ENCODE data around the gene ANKS1B. TPM values are rescaled to one million over a fixed set of nuclear protein-coding genes. Genes with fewer than 3 reads are reported as not detected.

ANKS1B gene
- total RNA-seq, 1 donor from 2014 or later, result 8.2 TPM

DNA sequence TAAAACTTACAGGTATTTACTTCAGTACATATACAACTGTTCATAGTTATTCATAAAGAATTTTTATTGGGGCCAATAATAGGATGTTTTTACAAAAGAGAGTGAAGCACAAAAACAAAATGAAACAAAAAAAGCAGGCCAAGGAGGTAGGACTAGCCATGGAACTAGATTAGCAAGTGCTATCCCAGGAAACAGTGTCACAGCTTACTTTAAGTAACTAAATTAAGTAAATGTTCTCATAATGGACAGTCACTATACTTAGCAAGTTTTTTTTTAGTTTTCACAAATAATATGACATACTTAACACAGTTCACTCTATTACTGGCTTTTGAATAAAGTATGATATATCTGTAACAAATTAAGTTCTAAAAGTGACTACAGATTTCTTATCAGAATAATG, 213.1 kb downstream of the ANKS1B start:
- intact Hi-C loops (cut with DNase I), result no loop called here
- DNase-seq (ENCODE audit: low spot score in 2 of 2), result no peak
- Histone ChIP-seq H3K4me1 (peaks cover 0 to 7% of the 10 kb centered on the region in 2 donors), H3K9me3 (no peaks in the 10 kb centered on the region), H3K27ac (peak overlapping the region in 1 of 2 donors; percentile 65), H3K4me3 (no peak overlapping the region), H3K27me3 (no peaks in the 10 kb centered on the region), H3K36me3 (peaks cover 0 to 4% of the 10 kb centered on the region in 2 donors)
- TF ChIP-seq, protein P1, sequence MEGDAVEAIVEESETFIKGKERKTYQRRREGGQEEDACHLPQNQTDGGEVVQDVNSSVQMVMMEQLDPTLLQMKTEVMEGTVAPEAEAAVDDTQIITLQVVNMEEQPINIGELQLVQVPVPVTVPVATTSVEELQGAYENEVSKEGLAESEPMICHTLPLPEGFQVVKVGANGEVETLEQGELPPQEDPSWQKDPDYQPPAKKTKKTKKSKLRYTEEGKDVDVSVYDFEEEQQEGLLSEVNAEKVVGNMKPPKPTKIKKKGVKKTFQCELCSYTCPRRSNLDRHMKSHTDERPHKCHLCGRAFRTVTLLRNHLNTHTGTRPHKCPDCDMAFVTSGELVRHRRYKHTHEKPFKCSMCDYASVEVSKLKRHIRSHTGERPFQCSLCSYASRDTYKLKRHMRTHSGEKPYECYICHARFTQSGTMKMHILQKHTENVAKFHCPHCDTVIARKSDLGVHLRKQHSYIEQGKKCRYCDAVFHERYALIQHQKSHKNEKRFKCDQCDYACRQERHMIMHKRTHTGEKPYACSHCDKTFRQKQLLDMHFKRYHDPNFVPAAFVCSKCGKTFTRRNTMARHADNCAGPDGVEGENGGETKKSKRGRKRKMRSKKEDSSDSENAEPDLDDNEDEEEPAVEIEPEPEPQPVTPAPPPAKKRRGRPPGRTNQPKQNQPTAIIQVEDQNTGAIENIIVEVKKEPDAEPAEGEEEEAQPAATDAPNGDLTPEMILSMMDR (IDR thresholded peaks at IDR 0.05), result no peak

DNA sequence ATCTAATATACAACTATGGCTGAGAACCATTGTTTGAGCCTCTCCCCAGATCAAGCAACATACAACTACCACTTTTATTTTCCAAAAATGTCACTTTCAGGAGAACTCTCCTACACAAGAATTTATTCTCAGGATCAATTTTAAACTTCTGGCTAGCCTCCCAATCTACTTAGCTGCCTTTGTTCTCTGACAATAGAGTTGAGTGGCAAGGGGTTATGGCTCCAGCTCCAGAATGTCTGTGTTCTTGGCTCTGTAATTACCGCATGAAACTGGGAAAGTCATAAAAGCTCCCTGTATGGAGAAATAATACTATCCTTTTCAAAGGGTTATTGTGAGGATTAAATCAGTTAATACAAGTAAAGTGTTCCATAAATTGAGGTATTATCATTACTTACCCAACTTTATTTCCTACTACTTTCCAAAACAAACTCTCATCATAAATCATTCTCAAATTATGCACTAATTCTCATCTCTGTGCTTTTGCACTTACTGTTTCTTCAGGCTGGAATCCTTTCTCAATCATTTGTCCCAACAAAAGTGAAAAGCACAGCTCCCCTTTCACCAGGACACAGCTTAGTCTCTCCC, 215.2 kb downstream of the ANKS1B start:
- no peaks in the 10 kb centered on the region for H3K9me3 ChIP-seq
- DNase-seq (ENCODE audit: low spot score in 2 of 2), result no peak
- peaks cover 0 to 17% of the 10 kb centered on the region in 2 donors for H3K4me1 ChIP-seq
- no peak overlapping the region for H3K4me3 ChIP-seq
- TF ChIP-seq, protein P1 (IDR thresholded peaks at IDR 0.05), result no peak
- intact Hi-C loops (cut with DNase I), result loop anchor here (2.0 to 5.0 kb wide), 3 partner anchors 382 to 727 kb away; no protein-coding TSS in a partner anchor
- H3K36me3 ChIP-seq, result peaks cover 0 to under 1% of the 10 kb centered on the region in 2 donors
- H3K27me3 ChIP-seq, result no peaks in the 10 kb centered on the region
- no peak overlapping the region for H3K27ac ChIP-seq

DNA sequence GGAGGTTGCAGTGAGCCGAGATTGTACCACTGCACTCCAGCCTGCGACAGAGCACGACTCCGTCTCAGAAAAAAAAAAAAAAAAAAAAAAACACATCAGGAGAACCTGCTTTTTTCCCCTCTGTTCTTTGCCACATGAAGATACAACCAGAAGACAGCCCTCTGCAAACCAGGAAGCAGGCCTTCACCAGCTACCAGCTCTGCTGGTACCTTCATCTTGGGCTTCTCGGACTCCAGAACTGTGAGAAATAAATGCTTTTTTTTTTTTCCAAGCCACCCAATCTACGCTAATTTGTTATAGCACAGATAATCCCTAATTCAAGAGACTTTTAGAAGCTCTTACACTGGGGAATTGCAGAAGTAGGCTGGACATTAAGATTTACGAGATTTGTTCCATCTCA, 216.0 kb downstream of the ANKS1B start:
- intact Hi-C loops (cut with DNase I), result loop anchor here (2.0 to 5.0 kb wide), 3 partner anchors 381 to 726 kb away; no protein-coding TSS in a partner anchor
- Histone ChIP-seq H3K9me3 (no peaks in the 10 kb centered on the region), H3K4me1 (peaks cover 0 to 17% of the 10 kb centered on the region in 2 donors), H3K27ac (no peak overlapping the region), H3K4me3 (no peak overlapping the region), H3K27me3 (no peaks in the 10 kb centered on the region), H3K36me3 (no peaks in the 10 kb centered on the region)
- DNase-seq (ENCODE audit: low spot score in 2 of 2), result no peak
- TF ChIP-seq, protein P1 (IDR thresholded peaks at IDR 0.05), result no peak

DNA sequence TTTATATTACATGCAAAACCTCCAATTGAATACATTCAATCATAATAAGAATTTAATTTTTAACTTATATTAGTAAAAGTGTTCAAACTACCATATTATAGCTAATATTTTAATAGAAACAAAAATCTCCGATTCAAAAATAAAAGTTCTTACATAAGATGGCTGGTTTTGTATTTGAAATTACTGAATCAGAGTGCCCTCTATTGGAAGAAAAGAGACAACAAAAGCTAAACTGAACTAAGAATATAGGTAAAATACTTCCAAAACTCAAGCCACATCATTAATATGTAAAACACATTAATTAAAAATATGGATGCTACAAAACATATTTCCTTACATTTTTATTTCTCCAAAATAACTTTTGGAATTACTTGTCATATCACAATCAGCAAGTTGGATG, 216.9 kb downstream of the ANKS1B start:
- intact Hi-C loops (cut with DNase I), result loop anchor here (2.0 to 5.0 kb wide), 3 partner anchors 381 to 725 kb away; no protein-coding TSS in a partner anchor
- no peaks in the 10 kb centered on the region for H3K27me3 ChIP-seq
- TF ChIP-seq, protein P1 (IDR thresholded peaks at IDR 0.05), result peak in 2 of 3 experiments; percentile 56 to 70
- DNase-seq (ENCODE audit: low spot score in 2 of 2), result no peak
- H3K27ac ChIP-seq, result no peak overlapping the region
- peaks cover 0 to 17% of the 10 kb centered on the region in 2 donors for H3K4me1 ChIP-seq
- H3K36me3 ChIP-seq, result no peaks in the 10 kb centered on the region
- no peaks in the 10 kb centered on the region for H3K9me3 ChIP-seq
- H3K4me3 ChIP-seq, result peak overlapping the region; percentile 34

DNA sequence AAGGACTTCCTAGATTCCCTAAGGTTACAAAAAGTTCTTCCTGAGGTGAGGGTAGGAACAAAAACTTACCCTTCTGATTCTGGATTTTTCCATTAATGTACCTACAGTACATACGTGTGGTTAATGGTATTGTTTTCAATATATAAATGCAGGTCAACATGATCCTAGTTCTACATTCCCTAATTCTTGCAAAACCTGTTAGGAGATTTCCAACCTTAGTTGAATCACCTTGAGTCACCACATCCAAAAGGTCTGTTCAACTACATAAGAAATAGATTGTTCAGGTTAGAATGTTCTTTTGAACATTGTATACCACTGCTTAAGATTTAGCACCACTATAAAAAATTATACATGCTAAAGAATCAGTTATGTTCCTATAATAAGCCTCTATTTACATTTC, 218.3 kb downstream of the ANKS1B start:
- intact Hi-C loops (cut with DNase I), result loop anchor here (5.0 kb wide), 2 partner anchors 379 to 709 kb away; no protein-coding TSS in a partner anchor
- TF ChIP-seq, protein P1 (IDR thresholded peaks at IDR 0.05), result no peak

More for the DNA sequence above, 218.3 kb downstream of the ANKS1B start:
- Histone ChIP-seq H3K36me3 (no peaks in the 10 kb centered on the region), H3K9me3 (no peaks in the 10 kb centered on the region), H3K27ac (peak overlapping the region; percentile 1 to 22), H3K27me3 (no peaks in the 10 kb centered on the region), H3K4me1 (peaks cover 0 to 17% of the 10 kb centered on the region in 2 donors), H3K4me3 (no peak overlapping the region)
- DNase-seq (ENCODE audit: low spot score in 2 of 2), result no peak
